Measurements from ENCODE around the gene NUPR1. TPM values are rescaled to one million over a fixed set of nuclear protein-coding genes. Genes with fewer than 3 reads are reported as not detected.

Gene NUPR1
- total and polyA plus RNA-seq, 7 experiments from 2014 or later: 0.05 to 0.11 TPM; not detected in 5

DNA sequence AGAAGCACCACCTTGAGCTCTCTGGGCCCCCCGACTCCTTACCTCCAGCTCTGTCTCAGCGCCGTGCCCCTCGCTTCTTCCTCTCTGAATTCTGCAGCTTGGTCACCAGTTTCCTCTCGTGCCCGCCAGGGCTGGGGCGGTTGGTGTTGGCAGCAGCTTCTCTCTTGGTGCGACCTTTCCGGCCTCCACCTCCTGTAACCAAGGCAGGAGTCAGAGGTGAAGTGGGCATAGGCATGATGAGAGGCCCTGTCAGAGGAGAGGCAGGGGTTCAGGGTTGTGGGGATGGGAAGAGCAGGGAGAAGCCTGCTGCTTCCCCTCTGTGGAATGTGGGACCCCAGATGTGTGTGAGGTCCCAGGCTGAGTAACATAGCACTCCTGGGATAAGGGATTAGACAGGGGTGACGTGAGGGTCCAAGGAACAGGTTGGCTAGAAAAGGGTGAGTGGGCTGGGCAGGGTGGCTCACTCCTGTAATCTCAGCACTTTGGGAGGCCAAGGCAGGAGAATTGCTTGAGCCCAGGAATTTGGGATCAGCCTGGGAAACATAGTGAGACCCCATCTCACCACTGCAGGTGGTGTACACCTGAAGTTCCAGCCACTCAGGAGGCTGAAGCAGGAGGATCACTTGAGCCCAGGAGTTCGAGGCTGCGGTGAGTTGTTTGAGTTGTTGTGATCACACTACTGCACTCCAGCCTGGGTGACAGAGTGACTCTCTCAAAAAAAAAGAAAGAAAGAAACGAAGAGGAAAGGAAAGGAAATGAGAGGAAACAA lies 626 bp downstream of the NUPR1 start:
- no peaks in the 10 kb centered on the region for H3K27me3 Mint-ChIP-seq
- no peak overlapping the region for H3K27ac ChIP-seq (ENCODE audit: low read depth, low read length)
- no peaks in the 10 kb centered on the region for H3K9me3 ChIP-seq (ENCODE audit: control insufficient read depth in 2 of 3, low read length in 3 of 3)
- H3K4me3 ChIP-seq (ENCODE audit: low read length): no peak overlapping the region
- no peak for DNase-seq
- peak overlapping the region; percentile 5 to 87 (median 76) for H3K27ac Mint-ChIP-seq
- peaks cover 0 to 8% (median 4%) of the 10 kb centered on the region in 5 donors for H3K36me3 Mint-ChIP-seq
- no peaks in the 10 kb centered on the region for H3K27me3 ChIP-seq (ENCODE audit: control insufficient read depth in 2 of 2, insufficient read depth in 2 of 2, low read length in 2 of 2)
- no peaks in the 10 kb centered on the region for H3K36me3 ChIP-seq (ENCODE audit: control insufficient read depth in 2 of 3, insufficient read depth in 3 of 3, low read length in 3 of 3)
- ChIA-PET POLR2A (interaction anchor here (0.7 kb wide), 1 partner anchor 22 kb away, joined by 3 read pairs; no protein-coding TSS in a partner anchor), CTCF (no interaction called here)
- intact Hi-C loops (cut with micrococcal nuclease): no loop called here
- H3K4me3 Mint-ChIP-seq: peak overlapping the region in 1 of 10 donors; percentile 2
- peaks cover 0 to 4% (median 0%) of the 10 kb centered on the region in 11 donors for H3K9me3 Mint-ChIP-seq
- peaks cover 18 to 70% (median 47%) of the 10 kb centered on the region in 7 donors for H3K4me1 Mint-ChIP-seq
- no peak for ATAC-seq
- peaks cover 19% of the 10 kb centered on the region in 2 donors for H3K4me1 ChIP-seq (ENCODE audit: control insufficient read depth in 2 of 2, insufficient read depth in 2 of 2, low read length in 2 of 2)

DNA sequence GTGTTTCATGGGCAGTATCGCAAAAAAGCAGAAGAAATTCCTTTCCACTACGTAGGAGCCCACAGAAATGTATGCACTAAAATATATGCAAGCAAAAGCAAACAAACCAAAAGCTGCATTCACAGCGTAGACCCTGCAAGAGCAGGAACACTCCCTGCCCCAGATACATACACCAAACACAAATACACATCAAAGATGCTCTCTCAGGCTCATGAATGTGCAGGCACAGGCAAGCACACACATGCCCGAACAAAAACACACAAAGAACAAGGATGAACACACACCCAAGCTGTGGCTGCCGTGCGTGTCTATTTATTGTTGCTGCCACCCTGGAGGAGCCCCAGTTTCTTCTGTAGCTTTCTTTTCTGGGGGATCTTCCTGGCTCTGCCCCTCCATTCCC lies 1.7 kb downstream of the NUPR1 start:
- ATAC-seq: no peak
- H3K9me3 Mint-ChIP-seq: peaks cover 0 to 4% (median 0%) of the 10 kb centered on the region in 11 donors
- Histone ChIP-seq H3K27ac (ENCODE audit: low read depth, low read length) (no peak overlapping the region), H3K27me3 (ENCODE audit: control insufficient read depth in 2 of 2, insufficient read depth in 2 of 2, low read length in 2 of 2) (no peaks in the 10 kb centered on the region), H3K4me3 (ENCODE audit: low read length) (no peak overlapping the region), H3K9me3 (ENCODE audit: control insufficient read depth in 2 of 3, low read length in 3 of 3) (no peaks in the 10 kb centered on the region), H3K36me3 (ENCODE audit: control insufficient read depth in 2 of 3, insufficient read depth in 3 of 3, low read length in 3 of 3) (no peaks in the 10 kb centered on the region), H3K4me1 (ENCODE audit: control insufficient read depth in 2 of 2, insufficient read depth in 2 of 2, low read length in 2 of 2) (peaks cover 19% of the 10 kb centered on the region in 2 donors)
- no peaks in the 10 kb centered on the region for H3K27me3 Mint-ChIP-seq
- H3K27ac Mint-ChIP-seq: peak overlapping the region in 7 of 9 donors; percentile 10 to 84 (median 78)
- intact Hi-C loops (cut with micrococcal nuclease): no loop called here
- H3K4me1 Mint-ChIP-seq: peaks cover 18 to 70% (median 48%) of the 10 kb centered on the region in 7 donors
- peak overlapping the region in 2 of 10 donors; percentile 7 to 23 for H3K4me3 Mint-ChIP-seq
- peak in 1 of 9 donors; percentile 5 for DNase-seq
- peaks cover 0 to 8% (median 4%) of the 10 kb centered on the region in 5 donors for H3K36me3 Mint-ChIP-seq
- POLR2A ChIA-PET: interaction anchor here (0.6 to 1.8 kb wide), 4 partner anchors 10 to 15 kb away, joined by 4 to 7 read pairs (median 5); no protein-coding TSS in a partner anchor
- CTCF ChIA-PET: no interaction called here

DNA sequence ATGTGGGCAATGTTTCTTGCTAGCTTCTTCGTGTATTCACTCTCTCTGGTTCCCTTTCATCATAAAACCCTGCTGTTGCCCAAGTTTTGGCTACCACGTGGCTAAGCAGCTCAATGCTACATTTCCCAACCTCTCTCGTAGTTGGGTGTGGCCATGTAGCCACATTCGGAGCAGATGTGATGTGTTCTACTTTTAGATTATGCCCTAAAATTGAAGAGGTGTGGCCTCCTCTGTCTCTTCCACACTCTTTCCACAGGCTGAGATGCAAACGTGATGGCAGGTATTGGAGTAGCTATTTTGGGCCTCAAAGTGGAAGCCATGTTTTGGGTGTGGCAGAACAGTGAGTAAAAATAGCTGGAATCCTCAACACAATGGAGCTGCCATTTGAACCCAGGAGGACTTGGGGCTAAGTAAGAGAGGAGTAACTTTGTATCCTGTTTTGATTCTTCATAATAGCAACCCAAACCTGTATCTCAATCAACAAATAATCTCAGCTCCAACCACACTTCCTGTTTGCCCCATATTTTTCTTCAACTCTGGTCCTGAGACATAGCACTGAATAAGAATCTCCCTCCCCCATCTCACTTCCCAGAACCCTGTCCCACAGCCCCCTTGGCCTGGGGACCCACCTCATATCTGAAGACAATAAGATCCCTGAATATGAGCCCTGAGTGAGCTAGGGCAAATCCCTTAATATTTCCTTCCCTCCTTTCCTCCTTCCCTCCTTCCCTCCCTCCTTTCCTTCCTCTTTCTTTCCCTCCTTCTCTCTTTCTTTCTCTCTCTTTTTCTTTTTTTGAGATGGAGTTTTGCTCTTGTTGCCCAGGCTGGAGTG lies 4.0 kb downstream of the NUPR1 start:
- intact Hi-C loops (cut with micrococcal nuclease): loop anchor here in 1 of 2 donors (1.0 kb wide), 2 partner anchors 10 to 40 kb away; partner anchors contain the start of gene APOBR
- Histone ChIP-seq H3K27me3 (ENCODE audit: control insufficient read depth in 2 of 2, insufficient read depth in 2 of 2, low read length in 2 of 2) (no peaks in the 10 kb centered on the region), H3K36me3 (ENCODE audit: control insufficient read depth in 2 of 3, insufficient read depth in 3 of 3, low read length in 3 of 3) (no peaks in the 10 kb centered on the region), H3K9me3 (ENCODE audit: control insufficient read depth in 2 of 3, low read length in 3 of 3) (no peaks in the 10 kb centered on the region), H3K4me1 (ENCODE audit: control insufficient read depth in 2 of 2, insufficient read depth in 2 of 2, low read length in 2 of 2) (peaks cover 19% of the 10 kb centered on the region in 2 donors), H3K4me3 (ENCODE audit: low read length) (peak overlapping the region; percentile 8), H3K27ac (ENCODE audit: low read depth, low read length) (peak overlapping the region; percentile 39)
- Mint-ChIP-seq H3K27ac (peak overlapping the region; percentile 59 to 99 (median 93)), H3K9me3 (peaks cover 0 to 4% (median 0%) of the 10 kb centered on the region in 11 donors), H3K27me3 (no peaks in the 10 kb centered on the region), H3K4me3 (peak overlapping the region; percentile 18 to 84 (median 68)), H3K4me1 (peaks cover 18 to 71% (median 48%) of the 10 kb centered on the region in 7 donors), H3K36me3 (peaks cover 0 to 8% (median 4%) of the 10 kb centered on the region in 5 donors)
- CTCF ChIA-PET: interaction anchor here (0.5 to 2.0 kb wide), 6 partner anchors 14 to 384 kb away, joined by 3 to 5 read pairs (median 4); partner anchors contain the start of gene CLN3
- POLR2A ChIA-PET: interaction anchor here (1.1 to 3.4 kb wide), 6 partner anchors 9 to 42 kb away, joined by 6 to 72 read pairs (median 10); partner anchors contain the start of genes APOBR, CLN3 and SGF29
- DNase-seq: peak in 6 of 9 donors; percentile 33 to 70 (median 46)
- peak; percentile 80 for ATAC-seq

DNA sequence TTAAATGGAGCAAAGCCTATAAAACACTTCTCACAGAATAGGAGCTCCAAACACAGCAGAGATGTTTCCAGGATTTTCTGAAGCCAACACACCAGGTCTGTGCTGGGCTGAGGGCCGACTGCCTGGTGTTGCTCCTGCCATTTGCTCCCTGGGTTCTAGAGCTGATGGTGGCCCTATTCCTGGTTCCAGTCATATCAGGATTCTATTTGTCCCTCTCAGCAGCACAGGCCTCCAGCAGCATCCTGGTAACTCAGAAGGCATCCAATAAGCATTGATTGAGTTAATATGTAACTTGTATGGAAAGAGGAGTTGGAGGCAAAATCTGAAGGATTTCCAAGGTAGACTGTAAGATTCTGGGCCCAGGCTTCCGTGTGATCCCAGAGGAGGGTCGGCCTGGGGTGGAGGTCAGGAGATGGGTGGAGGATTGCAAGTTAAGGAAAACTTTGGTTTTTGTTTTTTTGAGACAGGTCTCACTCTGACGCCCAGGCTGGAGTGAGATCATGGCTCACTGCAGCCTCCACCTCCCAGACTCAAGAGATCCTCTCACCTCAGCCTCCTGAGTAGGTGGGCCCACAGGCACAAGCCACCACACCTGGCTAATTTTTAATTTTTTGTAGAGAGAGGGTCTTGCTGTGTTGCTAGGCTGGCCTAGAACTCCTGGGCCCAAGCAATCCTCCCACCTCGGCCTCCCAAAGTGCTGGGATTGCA lies 5.7 kb downstream of the NUPR1 start:
- no peak overlapping the region for H3K27ac ChIP-seq (ENCODE audit: low read depth, low read length)
- peaks cover 19% of the 10 kb centered on the region in 2 donors for H3K4me1 ChIP-seq (ENCODE audit: control insufficient read depth in 2 of 2, insufficient read depth in 2 of 2, low read length in 2 of 2)
- H3K36me3 ChIP-seq (ENCODE audit: control insufficient read depth in 2 of 3, insufficient read depth in 3 of 3, low read length in 3 of 3): no peaks in the 10 kb centered on the region
- POLR2A ChIA-PET: interaction anchor here (0.7 to 3.4 kb wide), 5 partner anchors 8 to 40 kb away, joined by 3 to 72 read pairs (median 8); partner anchors contain the start of genes APOBR and CLN3
- H3K36me3 Mint-ChIP-seq: peaks cover 0 to 8% (median 4%) of the 10 kb centered on the region in 5 donors
- peak overlapping the region in 8 of 9 donors; percentile 41 to 99 (median 84) for H3K27ac Mint-ChIP-seq
- H3K4me1 Mint-ChIP-seq: peaks cover 18 to 58% (median 48%) of the 10 kb centered on the region in 7 donors
- intact Hi-C loops (cut with micrococcal nuclease): no loop called here
- DNase-seq (no peak), ATAC-seq (no peak)
- CTCF ChIA-PET: interaction anchor here (0.7 to 2.0 kb wide), 2 partner anchors 11 to 18 kb away, joined by 3 to 4 read pairs; no protein-coding TSS in a partner anchor
- no peak overlapping the region for H3K4me3 ChIP-seq (ENCODE audit: low read length)
- no peaks in the 10 kb centered on the region for H3K27me3 ChIP-seq (ENCODE audit: control insufficient read depth in 2 of 2, insufficient read depth in 2 of 2, low read length in 2 of 2)
- peaks cover 0 to 4% (median 0%) of the 10 kb centered on the region in 11 donors for H3K9me3 Mint-ChIP-seq
- no peaks in the 10 kb centered on the region for H3K9me3 ChIP-seq (ENCODE audit: control insufficient read depth in 2 of 3, low read length in 3 of 3)
- no peaks in the 10 kb centered on the region for H3K27me3 Mint-ChIP-seq
- H3K4me3 Mint-ChIP-seq: peak overlapping the region in 5 of 10 donors; percentile 29 to 68 (median 37)

DNA sequence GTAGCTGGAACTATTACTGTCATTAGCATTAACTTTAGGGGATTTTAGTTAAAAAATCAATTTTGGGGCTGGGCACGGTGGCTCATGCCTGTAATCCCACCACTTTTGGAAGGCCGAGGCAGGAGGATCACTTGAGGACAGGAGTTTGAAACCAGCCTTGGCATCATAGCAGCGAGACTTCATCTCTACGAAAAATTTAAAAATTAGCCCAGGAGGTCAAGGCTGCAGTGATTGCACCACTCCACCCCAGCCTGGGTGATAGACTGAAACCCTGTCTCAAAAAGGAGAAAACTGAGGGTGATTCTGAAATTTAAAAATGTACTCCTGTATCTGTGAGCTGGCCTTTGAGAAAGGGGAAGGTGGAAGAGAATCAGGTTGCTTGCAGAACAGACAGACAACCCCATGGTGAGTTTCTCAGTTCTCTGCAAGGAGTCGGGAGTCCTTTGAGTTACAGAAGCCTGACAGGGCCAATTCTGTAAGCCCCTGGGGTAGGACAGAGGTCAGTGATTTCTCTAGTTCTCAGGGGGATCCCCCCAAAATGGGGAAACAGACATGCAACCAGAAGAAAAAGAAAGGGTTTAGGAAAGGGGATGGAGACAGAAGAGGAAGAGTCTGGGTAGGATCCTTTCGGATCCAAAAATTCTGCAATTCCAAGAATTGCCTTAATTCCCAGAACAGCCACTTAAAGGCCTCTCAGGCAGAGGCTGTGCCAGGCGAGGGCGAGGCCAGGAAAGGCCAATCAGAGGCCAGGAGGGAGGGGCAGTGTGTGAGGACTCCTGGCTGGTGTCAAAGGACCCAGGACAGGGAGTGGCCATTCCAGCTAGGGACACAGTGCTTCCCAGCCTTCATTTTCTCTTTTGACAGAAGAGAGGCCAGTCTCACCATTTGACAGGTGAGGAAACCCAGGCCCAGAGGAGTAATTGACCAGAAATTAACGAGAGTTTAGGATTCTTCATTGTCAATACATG lies 6.7 kb downstream of the NUPR1 start:
- Histone ChIP-seq H3K4me3 (ENCODE audit: low read length) (no peak overlapping the region), H3K36me3 (ENCODE audit: control insufficient read depth in 2 of 3, insufficient read depth in 3 of 3, low read length in 3 of 3) (no peaks in the 10 kb centered on the region), H3K4me1 (ENCODE audit: control insufficient read depth in 2 of 2, insufficient read depth in 2 of 2, low read length in 2 of 2) (peaks cover 19% of the 10 kb centered on the region in 2 donors), H3K27ac (ENCODE audit: low read depth, low read length) (no peak overlapping the region), H3K27me3 (ENCODE audit: control insufficient read depth in 2 of 2, insufficient read depth in 2 of 2, low read length in 2 of 2) (no peaks in the 10 kb centered on the region), H3K9me3 (ENCODE audit: control insufficient read depth in 2 of 3, low read length in 3 of 3) (no peaks in the 10 kb centered on the region)
- no peak for DNase-seq
- Mint-ChIP-seq H3K4me3 (peak overlapping the region in 1 of 10 donors; percentile 23), H3K27me3 (no peaks in the 10 kb centered on the region), H3K9me3 (peaks cover 0 to 4% (median 0%) of the 10 kb centered on the region in 11 donors), H3K36me3 (peaks cover 0 to 8% (median 4%) of the 10 kb centered on the region in 5 donors), H3K27ac (peak overlapping the region in 7 of 9 donors; percentile 63 to 93 (median 66)), H3K4me1 (peaks cover 18 to 48% (median 38%) of the 10 kb centered on the region in 7 donors)
- ChIA-PET CTCF (no interaction called here), POLR2A (interaction anchor here (0.7 to 3.4 kb wide), 3 partner anchors 11 to 39 kb away, joined by 3 to 72 read pairs (median 3); partner anchors contain the start of genes APOBR and CLN3)
- no peak for ATAC-seq
- intact Hi-C loops (cut with micrococcal nuclease): no loop called here
